RPMI7951 (cell line): Measurements from ENCODE around the gene CCNJL. TPM values are rescaled to one million over a fixed set of nuclear protein-coding genes. Genes with fewer than 3 reads are reported as not detected.
"Not testable (repeated sequence)": the region's sequence is repeated elsewhere in the genome, so short reads cannot be mapped to it uniquely, and the experiment has no call there.

Experiments used
- DNase-seq: peaks from one replicate; pipeline ENCODE4 v3.0.0-alpha.2; 2012; ENCODE audit warnings: low read depth
- total RNA-seq: library from RNA; depleted of rRNA; stranded (reverse); fragments of >200 nt; shearing (Covaris generic); gene quantifications from 2 replicates; pipeline ENCODE4 v1.2.3, GENCODE V29; 2014

CCNJL gene
- total RNA-seq, 1 experiment from 2014 or later, result 3.0 TPM

DNA sequence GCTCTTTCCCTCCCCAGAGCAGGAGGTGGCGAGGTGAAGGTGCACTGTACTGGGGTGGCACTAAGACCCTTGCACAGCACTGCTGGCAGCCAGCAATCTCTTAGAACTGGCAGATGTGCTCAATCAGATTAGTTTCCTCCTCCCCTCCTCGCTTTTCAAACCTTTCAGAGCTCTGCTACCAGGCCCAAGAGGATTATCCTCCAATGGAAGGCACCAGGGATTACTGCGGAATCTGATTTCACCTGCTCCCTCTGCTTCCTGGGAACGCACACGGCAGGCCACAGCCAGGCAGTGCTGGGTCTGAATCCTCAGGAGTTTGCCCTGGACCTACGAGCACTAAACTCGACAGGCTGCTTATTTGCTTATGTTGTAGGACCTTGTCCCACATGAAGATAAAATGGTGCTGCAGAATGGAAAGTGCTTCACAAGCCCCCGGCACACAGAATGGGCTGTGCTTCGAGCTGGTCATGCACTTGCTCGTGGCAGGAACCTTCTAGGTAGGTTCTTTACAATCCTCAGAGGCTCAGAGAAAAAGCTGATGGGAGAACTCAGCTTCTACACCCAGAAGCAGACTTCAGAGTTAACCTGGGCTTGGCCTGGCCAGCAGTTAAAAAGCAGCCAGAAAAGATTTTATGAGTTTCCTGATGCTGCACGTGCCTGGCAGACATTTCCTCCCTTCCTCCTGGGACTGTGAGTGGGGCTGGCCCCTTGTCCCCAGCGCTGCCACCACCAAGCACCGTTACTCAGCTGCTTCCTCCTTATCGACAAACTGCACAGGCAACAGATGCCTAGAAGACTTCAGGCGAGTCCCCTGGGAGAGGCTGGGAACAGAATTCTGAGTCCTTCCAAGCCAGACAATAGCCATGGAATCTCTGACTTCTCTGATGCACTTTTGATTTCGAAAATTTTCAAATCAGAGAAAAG is 50.0 kb downstream of the CCNJL start:
- no peak for DNase-seq

DNA sequence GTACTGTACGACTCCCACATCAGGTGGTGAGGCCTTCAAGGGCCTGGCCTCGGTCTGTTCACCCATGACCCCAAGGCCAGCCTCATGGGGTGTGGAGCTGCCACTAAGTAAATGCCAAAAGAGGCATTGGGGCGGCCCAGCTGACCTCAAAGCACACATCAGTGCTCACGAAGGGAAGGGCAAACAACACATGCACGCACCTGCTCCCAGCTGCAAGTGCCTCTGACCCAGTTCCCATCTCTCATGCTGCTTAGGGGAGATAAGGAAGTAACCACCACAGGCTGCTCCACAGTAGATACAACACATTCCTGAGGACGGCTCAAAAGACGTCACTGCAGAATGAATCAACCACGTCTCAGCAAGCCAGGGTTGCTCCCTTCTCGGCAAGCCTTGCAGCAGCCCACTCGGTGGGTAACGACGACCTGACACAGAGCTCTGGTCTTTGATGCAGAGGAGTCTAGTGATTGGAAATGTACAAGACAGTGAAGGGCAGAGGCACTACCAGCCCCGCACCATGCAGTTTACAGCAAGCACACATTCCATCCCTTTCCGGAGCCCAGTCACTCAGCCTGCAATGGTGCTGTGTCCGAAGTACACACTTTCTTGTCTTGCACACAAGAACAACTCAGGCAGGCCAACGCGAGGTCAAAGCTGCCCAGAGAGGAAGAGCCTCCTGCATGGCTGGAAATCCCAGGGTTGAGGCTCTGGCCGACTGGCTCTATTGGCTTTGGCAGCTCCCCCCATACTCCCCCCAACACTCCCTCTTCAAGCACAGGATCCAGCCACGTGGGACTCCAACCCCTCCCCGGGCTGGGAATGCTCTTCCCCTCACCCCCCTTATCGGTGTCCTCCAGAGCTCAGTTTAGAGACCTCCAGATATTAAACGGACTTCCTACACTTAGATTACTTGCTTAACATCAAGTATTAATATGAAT is 51.2 kb downstream of the CCNJL start:
- DNase-seq, result no peak

DNA sequence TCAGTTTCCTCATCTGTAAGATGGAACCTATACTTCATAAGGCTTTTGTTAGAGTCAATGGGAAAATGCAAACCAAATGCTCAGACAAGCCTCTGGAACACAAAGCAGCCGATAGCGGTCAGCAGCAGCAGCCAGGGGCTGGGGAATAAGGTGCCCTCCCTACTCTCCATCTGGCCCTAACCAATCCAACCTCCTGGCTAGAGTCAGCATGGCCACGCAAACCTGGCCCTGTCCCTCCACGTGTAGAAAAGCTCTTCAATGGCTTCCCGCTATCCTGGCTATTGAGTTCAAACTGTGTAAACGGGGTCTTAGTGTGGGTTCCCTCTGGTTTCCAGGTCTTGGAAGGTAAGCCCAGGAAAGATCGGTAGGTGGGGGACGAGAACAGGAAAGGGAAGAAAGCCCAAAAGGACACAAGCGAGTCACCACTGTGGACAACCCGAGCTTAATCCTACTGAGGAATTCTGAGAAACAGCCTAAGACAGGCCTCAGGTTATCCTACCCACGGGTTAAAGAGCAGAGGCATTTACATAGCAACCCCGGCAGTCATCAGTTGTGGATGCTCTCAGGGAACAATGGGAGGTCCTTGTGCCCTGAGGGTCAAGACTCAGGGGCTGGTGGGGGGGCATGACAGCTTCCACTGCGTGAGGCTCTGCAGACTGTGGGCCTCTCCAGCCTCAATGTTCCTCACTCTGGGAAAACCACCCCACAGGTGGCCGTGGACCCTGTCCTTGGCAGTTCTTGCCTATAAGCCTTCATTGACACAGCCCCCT is 52.2 kb downstream of the CCNJL start:
- DNase-seq, result no peak

GRCh38 chr5:160259341-160259740 is 53.0 kb downstream of the CCNJL start:
- DNase-seq, result no peak

GRCh38 chr5:160254706-160255105 is 57.7 kb downstream of the CCNJL start:
- no peak for DNase-seq

GRCh38 chr5:160253441-160253840 is 58.9 kb downstream of the CCNJL start:
- DNase-seq, result no peak

GRCh38 chr5:160252916-160253315 is 59.4 kb downstream of the CCNJL start:
- DNase-seq, result no peak

- no peak for DNase-seq
These were observed 60.8 kb downstream of the CCNJL start for GRCh38 chr5:160251406-160252155.

GRCh38 chr5:160250826-160251225 is 61.5 kb downstream of the CCNJL start:
- DNase-seq, result no peak

DNA sequence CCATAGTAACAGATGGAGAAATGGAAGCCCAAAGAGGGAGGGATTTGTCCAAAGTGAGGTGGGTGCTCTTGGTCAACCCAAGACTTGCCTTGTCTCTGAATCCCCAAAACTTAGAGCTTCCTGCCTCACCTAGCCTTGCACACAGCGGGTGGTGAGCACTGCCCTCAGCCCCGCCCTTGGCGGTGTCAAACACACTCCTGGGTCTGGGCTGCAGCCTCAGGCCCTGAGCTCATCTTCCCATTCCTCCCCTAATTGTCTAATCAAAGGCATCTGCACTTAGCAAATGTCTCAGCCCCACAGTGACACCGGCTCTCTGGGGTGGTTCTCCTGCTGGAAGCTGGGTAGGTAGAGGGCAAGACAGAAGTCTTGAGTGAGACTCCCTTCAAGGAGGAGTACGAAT is 62.1 kb downstream of the CCNJL start:
- no peak for DNase-seq

- DNase-seq, result not testable (repeated sequence)
These were observed 62.8 kb downstream of the CCNJL start for GRCh38 chr5:160249570-160249969.

DNA sequence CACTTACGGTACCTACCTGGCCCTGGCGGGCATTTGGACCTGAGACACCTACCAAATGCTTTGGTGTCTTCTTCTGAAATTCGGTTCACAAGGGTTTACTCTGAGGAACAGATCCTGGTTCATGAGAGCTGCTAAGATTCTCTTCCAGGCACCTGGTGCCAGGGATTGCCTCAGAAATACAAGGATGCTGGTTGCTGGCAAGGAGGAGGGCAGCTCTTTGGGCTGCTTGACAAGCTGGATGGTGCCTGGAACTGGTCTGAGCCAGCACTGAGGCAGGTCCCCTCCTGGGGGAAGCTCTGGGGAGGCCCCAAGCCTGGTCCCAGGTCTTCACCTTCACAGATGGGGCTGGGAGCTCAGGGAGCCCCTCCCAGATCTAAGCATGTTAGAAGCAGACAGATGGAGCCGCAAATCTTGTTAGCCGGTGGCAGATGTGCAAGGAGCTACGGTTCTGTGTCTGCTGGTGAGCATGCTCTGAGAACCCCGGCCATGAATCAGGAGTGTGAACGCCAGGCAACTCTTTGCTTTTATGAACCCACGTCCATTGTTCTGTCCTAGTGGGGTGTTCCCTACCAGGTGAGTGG is 66.8 kb downstream of the CCNJL start:
- DNase-seq, result no peak

DNA sequence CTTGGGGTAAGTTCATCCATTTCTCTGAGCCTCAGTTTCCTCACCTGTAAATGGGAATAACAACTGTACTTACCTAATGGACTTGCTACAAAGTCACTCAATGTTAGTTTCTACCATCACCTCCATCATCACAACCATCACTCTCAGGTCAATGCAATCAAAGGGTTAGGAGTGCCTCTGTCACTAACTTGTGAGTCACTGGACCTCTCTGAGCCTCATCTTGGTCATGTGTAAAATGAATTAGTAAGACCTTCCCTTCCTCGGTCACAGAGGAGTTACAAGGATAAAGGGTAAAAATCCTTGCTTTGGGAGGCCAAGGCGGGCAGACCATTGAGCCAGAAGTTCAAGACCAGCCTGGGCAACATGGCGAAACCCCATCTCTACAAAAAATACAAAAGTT is 70.2 kb downstream of the CCNJL start:
- DNase-seq, result no peak

DNA sequence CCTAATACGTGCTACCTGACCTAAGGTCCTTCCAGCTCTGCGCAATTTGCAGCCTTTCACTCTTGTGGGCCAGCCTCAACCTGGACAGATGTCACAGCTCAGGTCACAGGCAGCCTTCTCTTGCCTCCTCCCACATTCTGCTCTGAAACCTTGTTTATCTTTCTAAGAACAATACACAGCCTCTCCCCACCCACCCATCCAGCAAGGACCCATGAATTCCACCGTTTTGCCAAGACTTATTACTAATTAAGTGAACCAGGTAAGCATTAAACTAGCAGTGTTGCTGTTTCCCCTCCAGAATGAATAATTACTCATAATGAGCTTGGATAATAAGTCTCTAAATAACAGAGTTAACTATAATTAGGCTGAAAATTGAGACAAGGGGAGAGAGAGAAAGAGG is 72.0 kb downstream of the CCNJL start:
- no peak for DNase-seq

DNA sequence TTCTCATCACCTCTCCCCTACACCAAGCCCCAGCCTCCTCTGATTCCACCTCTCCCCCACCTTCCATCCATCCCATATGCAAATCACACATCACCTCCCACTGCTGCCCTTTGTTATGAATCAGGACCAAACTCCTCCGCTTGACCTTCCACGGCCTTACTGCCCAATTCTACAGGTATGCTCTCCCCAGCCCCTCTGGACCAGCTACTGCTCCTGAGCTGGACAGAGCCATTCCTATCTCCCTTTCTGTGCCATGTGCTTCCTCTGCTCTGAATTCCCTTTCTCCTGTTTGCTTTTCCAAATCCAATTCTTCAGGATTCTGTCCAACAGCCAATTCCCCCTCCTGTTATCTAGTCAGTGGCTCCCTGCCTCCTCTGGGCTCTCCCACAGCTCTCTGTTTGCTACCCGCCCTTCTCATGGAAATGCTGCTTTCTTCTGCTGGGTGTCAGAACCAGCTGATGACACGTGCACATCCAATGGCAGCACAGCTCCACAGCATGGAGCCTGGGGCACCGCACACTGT is 74.7 kb downstream of the CCNJL start:
- no peak for DNase-seq

GRCh38 chr5:160235731-160236130 is 76.6 kb downstream of the CCNJL start:
- DNase-seq, result no peak

GRCh38 chr5:160233215-160233614 is 79.1 kb downstream of the CCNJL start:
- peak; percentile 47 for DNase-seq

GRCh38 chr5:160231783-160232342 is 80.5 kb downstream of the CCNJL start:
- peak; percentile 51 for DNase-seq

GRCh38 chr5:160230686-160231527 is 81.5 kb downstream of the CCNJL start:
- peak; percentile 95 for DNase-seq
